ENCODE results near the gene HK3.

HK3 gene

DNA sequence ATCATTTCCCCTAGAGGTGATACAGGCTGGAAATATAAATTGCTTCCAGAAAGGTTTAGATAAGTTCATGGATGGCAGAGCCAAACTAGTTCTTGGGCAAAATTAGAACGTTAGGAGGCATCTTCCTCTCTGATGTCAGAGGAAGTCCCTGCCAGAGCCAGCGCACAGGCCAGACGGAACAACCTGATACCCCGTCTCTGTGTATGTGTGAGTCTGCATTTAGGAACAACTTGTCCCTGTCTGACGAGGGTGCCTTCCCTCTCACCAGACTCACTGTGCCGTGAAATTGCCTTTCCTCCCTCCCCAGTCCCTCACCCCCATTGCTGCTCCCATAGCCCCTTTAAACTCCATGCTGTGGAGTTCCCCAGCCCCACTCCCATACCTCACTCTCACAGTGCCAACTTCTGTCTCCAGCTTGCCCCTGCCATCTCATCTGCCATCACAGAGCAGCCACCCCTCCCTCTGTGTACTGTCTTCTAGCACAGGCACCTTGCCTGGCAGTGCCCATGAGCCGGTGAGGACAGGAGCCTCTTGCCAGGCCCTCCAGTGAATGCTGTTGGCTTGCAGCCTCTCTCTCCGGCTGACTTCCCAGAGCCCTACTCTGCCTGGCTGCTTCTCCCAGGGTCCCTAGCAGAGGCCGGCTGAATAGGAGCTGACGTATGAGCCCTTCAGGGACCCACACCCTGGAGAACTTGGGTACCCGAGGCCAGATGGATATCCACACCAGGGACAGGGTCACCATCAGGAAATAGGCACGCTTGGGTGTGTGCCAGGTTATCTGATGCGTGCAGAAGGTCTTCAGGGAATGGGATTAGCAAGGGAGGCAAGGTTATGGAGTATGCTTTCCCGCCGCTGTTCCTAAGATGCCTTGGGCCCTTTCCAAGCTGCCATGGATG is 62.1 kb downstream of the HK3 start:
- Histone ChIP-seq H3K36me3 (ENCODE audit: control insufficient read depth, insufficient read depth, low read length) (no peaks in the 10 kb centered on the region), H3K4me3 (ENCODE audit: low read depth, low read length) (no peak overlapping the region), H3K9me3 (ENCODE audit: control insufficient read depth, insufficient read depth, low read length) (no peaks in the 10 kb centered on the region), H3K27me3 (ENCODE audit: control insufficient read depth, insufficient read depth, low read length) (peaks cover 17% of the 10 kb centered on the region), H3K9ac (ENCODE audit: low read depth, low read length) (no peak overlapping the region), H3K4me1 (ENCODE audit: control insufficient read depth, insufficient read depth, low read length) (peaks cover 2% of the 10 kb centered on the region)

DNA sequence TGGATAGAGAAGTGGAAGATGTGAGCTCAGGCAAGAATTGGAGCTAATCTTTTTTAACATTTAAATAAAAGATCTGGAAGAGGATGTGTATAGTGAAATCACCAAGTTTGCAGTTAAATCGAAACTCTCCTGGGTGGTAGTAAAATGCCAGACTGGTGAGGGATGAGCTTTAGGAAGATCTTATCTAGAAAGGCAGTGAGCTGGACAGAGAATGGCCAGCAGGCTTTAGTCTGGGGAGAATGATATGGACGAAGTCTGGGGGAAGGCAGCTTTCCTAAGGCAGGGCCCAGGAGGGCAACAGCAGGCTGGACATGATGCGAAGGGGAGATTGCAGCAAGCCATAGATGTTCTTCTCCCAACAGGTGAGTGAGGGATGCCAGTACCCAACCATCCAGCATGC is 63.2 kb downstream of the HK3 start:
- no peak overlapping the region for H3K9ac ChIP-seq (ENCODE audit: low read depth, low read length)
- no peaks in the 10 kb centered on the region for H3K9me3 ChIP-seq (ENCODE audit: control insufficient read depth, insufficient read depth, low read length)
- H3K27me3 ChIP-seq (ENCODE audit: control insufficient read depth, insufficient read depth, low read length) = peaks cover 17% of the 10 kb centered on the region
- no peak overlapping the region for H3K4me3 ChIP-seq (ENCODE audit: low read depth, low read length)
- H3K36me3 ChIP-seq (ENCODE audit: control insufficient read depth, insufficient read depth, low read length) = no peaks in the 10 kb centered on the region
- peaks cover 2% of the 10 kb centered on the region for H3K4me1 ChIP-seq (ENCODE audit: control insufficient read depth, insufficient read depth, low read length)

DNA sequence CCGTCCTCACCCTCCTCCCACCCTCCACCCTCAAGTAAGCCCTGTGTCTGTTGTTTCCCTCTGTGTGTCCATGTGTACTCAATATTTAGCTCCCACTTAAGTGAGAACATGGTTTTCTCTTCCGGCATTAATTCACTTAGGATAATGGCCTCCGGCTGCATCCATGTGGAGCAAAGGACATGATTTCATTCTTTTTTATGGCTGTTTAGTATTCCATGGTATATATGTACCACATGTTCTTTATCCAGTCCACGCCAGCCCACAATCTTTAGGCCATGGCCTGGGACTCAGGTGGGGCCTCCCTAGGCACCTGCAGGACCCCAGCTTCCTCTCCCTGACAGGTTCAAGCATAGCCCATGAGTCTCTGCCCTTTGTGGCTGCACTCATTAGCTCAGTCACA is 65.9 kb downstream of the HK3 start:
- H3K4me1 ChIP-seq (ENCODE audit: control insufficient read depth, insufficient read depth, low read length) = no peaks in the 10 kb centered on the region
- H3K27me3 ChIP-seq (ENCODE audit: control insufficient read depth, insufficient read depth, low read length) = peaks cover 5% of the 10 kb centered on the region

DNA sequence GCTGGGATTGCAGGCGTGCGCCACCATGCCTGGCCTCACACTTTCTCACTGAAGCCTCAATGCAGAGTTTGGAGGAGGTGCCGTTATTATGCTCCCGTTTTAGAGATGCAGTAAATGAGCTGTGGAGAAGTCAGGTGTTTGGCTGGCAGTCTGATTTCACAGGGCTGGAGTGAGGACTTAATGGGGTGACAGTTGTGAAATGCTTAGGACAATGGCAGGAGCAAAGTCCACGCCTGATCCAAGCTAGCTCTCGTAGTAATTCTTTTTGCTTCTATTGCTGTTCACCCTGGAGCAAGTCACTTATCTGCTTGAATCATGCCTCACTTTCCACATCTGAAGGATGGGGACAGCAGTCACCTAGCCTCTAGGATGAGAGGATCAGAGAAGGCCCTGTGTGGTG is 67.0 kb downstream of the HK3 start:
- no peaks in the 10 kb centered on the region for H3K9me3 ChIP-seq (ENCODE audit: control insufficient read depth, insufficient read depth, low read length)
- H3K4me3 ChIP-seq (ENCODE audit: low read depth, low read length) = no peak overlapping the region
- H3K4me1 ChIP-seq (ENCODE audit: control insufficient read depth, insufficient read depth, low read length) = no peaks in the 10 kb centered on the region
- H3K27me3 ChIP-seq (ENCODE audit: control insufficient read depth, insufficient read depth, low read length) = no peaks in the 10 kb centered on the region
- no peak overlapping the region for H3K9ac ChIP-seq (ENCODE audit: low read depth, low read length)
- no peaks in the 10 kb centered on the region for H3K36me3 ChIP-seq (ENCODE audit: control insufficient read depth, insufficient read depth, low read length)

More for the DNA sequence above, 65.9 kb downstream of the HK3 start:
- H3K36me3 ChIP-seq (ENCODE audit: control insufficient read depth, insufficient read depth, low read length) = no peaks in the 10 kb centered on the region
- H3K9me3 ChIP-seq (ENCODE audit: control insufficient read depth, insufficient read depth, low read length) = no peaks in the 10 kb centered on the region
- H3K9ac ChIP-seq (ENCODE audit: low read depth, low read length) = no peak overlapping the region
- H3K4me3 ChIP-seq (ENCODE audit: low read depth, low read length) = no peak overlapping the region

DNA sequence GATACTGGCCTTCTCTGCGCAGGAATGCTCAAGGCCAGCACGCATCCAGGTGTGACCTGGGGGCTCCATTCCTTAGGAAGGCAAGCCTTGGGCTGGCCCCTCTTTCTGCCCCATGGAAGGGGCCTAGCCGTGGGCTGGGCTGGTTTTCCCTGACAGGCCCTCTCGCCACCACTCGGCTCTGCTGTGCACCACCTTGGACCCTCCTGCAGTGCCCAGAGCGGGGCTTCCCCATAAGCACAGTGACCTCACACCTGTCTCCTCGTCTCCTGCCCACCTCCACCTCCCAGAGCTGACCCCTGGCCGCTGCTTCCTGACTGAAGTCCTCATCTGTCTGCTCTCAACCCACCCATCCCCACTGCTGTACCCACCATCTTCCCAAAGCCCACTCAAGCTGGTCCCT is 67.7 kb downstream of the HK3 start:
- no peak overlapping the region for H3K4me3 ChIP-seq (ENCODE audit: low read depth, low read length)
- H3K36me3 ChIP-seq (ENCODE audit: control insufficient read depth, insufficient read depth, low read length) = no peaks in the 10 kb centered on the region
- H3K27me3 ChIP-seq (ENCODE audit: control insufficient read depth, insufficient read depth, low read length) = no peaks in the 10 kb centered on the region
- H3K9me3 ChIP-seq (ENCODE audit: control insufficient read depth, insufficient read depth, low read length) = no peaks in the 10 kb centered on the region
- no peak overlapping the region for H3K9ac ChIP-seq (ENCODE audit: low read depth, low read length)
- no peaks in the 10 kb centered on the region for H3K4me1 ChIP-seq (ENCODE audit: control insufficient read depth, insufficient read depth, low read length)

DNA sequence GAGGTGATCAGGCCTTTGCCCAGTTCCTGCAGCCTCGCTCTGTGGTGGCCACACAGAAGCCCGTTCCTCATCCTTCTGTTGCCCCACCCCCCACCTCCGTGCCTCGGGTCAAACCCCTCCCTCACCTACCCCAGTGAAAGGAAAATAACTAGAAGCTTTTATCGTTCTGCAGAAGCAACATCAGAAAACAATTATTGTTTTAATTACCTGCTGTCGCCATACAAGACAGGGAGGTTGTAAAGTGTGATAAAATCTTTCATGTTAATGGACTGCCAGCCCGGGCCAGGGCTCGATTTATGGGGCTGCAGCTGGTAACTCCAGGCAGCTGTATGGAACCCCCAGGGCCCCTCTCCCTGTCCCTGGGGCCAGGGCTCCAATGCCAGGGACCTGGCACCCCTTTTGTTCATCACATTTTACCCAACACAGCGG is 68.1 kb downstream of the HK3 start:
- no peaks in the 10 kb centered on the region for H3K9me3 ChIP-seq (ENCODE audit: control insufficient read depth, insufficient read depth, low read length)
- H3K27me3 ChIP-seq (ENCODE audit: control insufficient read depth, insufficient read depth, low read length) = no peaks in the 10 kb centered on the region
- H3K36me3 ChIP-seq (ENCODE audit: control insufficient read depth, insufficient read depth, low read length) = no peaks in the 10 kb centered on the region
- no peaks in the 10 kb centered on the region for H3K4me1 ChIP-seq (ENCODE audit: control insufficient read depth, insufficient read depth, low read length)
- no peak overlapping the region for H3K9ac ChIP-seq (ENCODE audit: low read depth, low read length)
- no peak overlapping the region for H3K4me3 ChIP-seq (ENCODE audit: low read depth, low read length)

Measured in iPS-15b (cell line).